PC-3 (cell line): Measurements from ENCODE around the gene GNAS. TPM values are rescaled to one million over a fixed set of nuclear protein-coding genes. Genes with fewer than 3 reads are reported as not detected.

Source experiments
- ATAC-seq: fragments of 200-7000 bp; cut with Tn5 transposase; 2 replicates; pipeline ENCODE4 v1.9.1; 2020; ENCODE audit warnings: mild to moderate bottlenecking, moderate library complexity
- BruUV-seq: library from RNA; stranded (reverse); fragments of 400-500 nt; replicated peaks from 2 replicates; lab custom pipeline; 2021; lab: Mats Ljungman, UMichigan
- CTCF ChIA-PET: fragments of 300-600 bp; sonication (Branson Sonifier 250); formaldehyde crosslinking; loops from one replicate; lab custom pipeline; 2022; ENCODE audit warnings: antibody characterized with exemption; lab: Charles Lee
- POLR2A ChIA-PET: fragments of 300-600 bp; sonication (Branson Sonifier 250); formaldehyde crosslinking; loops from one replicate; lab custom pipeline; 2022; ENCODE audit warnings: antibody characterized with exemption; ENCODE audit not compliant: unreplicated experiment; lab: Charles Lee
- DNase-seq: peaks from one replicate; pipeline ENCODE4 v3.0.0-alpha.2; 2015
- H2AFZ ChIP-seq: fragments of 300-600 bp; sonication (generic); 2 replicates; pipeline ENCODE4 v1.6.0; 2016; ENCODE audit warnings: antibody characterized with exemption, low read length
- H3F3A ChIP-seq: fragments of 300-600 bp; sonication (generic); one replicate; pipeline ENCODE4 v1.6.0; 2017; ENCODE audit warnings: antibody characterized with exemption, low read length, control low read depth, mild to moderate bottlenecking; ENCODE audit not compliant: unreplicated experiment
- H3K27ac ChIP-seq: fragments of 300-600 bp; sonication (generic); 2 replicates; pipeline ENCODE4 v1.5.1; 2016; ENCODE audit warnings: mild to moderate bottlenecking, low read length
- H3K27me3 ChIP-seq: fragments of 300-600 bp; sonication (generic); 2 replicates; pipeline ENCODE4 v1.6.1; 2016; ENCODE audit warnings: low read length, mixed read lengths
- H3K36me3 ChIP-seq: fragments of 300-600 bp; sonication (generic); 2 replicates; pipeline ENCODE4 v1.6.1; 2016; ENCODE audit warnings: low read depth, mixed run types, low read length, mixed read lengths
- H3K4me1 ChIP-seq: fragments of 300-600 bp; sonication (generic); 2 replicates; pipeline ENCODE4 v1.5.1; 2016; ENCODE audit warnings: low read length; ENCODE audit not compliant: insufficient read depth
- H3K4me2 ChIP-seq: fragments of 300-600 bp; sonication (generic); 2 replicates; pipeline ENCODE4 v1.6.0; 2016; ENCODE audit warnings: low read length
- H3K4me3 ChIP-seq: fragments of 300-600 bp; sonication (generic); 2 replicates; pipeline ENCODE4 v1.5.1; 2016; ENCODE audit warnings: mild to moderate bottlenecking, low read length, mixed read lengths
- H3K79me2 ChIP-seq: fragments of 300-600 bp; sonication (generic); 2 replicates; pipeline ENCODE4 v1.6.1; 2017; ENCODE audit warnings: low read length, mixed read lengths
- H3K9ac ChIP-seq: fragments of 300-600 bp; sonication (generic); 2 replicates; pipeline ENCODE4 v1.6.0; 2016; ENCODE audit warnings: mild to moderate bottlenecking, low read length
- H3K9me2 ChIP-seq: fragments of 300-600 bp; sonication (generic); replicated peaks from 2 replicates; pipeline ENCODE4 v1.6.1; 2016; ENCODE audit warnings: mixed run types, low read length, mixed read lengths
- H3K9me3 ChIP-seq: fragments of 300-600 bp; sonication (generic); 2 replicates; pipeline ENCODE4 v1.6.1; 2016; ENCODE audit warnings: low read length, mixed read lengths
- H4K20me1 ChIP-seq: fragments of 300-600 bp; sonication (generic); 2 replicates; pipeline ENCODE4 v1.6.1; 2016; ENCODE audit warnings: low read length, mixed read lengths
- EZH2 ChIP-seq: fragments of 300-600 bp; sonication (generic); IDR thresholded peaks from one replicate; pipeline ENCODE4 v1.6.1; 2017; ENCODE audit warnings: antibody characterized with exemption, mild to moderate bottlenecking, low read length; ENCODE audit not compliant: unreplicated experiment
- EZH2phosphoT487 ChIP-seq: fragments of 300-600 bp; sonication (generic); IDR thresholded peaks from 2 replicates; pipeline ENCODE4 v1.6.1; 2018; ENCODE audit warnings: mild to moderate bottlenecking, antibody characterized with exemption, low read length, borderline replicate concordance
- intact Hi-C: fragments of 100-400 bp; cut with micrococcal nuclease; formaldehyde crosslinking; loops from 2 replicates; pipeline ENCODE4 v1.9.0; 2023
- total RNA-seq: library from RNA; depleted of rRNA; stranded (reverse); fragments of >200 nt; gene quantifications from 2 replicates; pipeline ENCODE4 v1.2.3, GENCODE V29; 2014
- TF ChIP-seq, protein P1 (sequence below): fragments of 300-600 bp; sonication (generic); conservative IDR thresholded peaks from 2 replicates; pipeline ENCODE4 v1.5.1; 2017; ENCODE audit warnings: antibody characterized with exemption, low read depth, mild to moderate bottlenecking, low read length

GNAS gene
- total RNA-seq, 1 experiment from 2014 or later = 694 TPM

DNA sequence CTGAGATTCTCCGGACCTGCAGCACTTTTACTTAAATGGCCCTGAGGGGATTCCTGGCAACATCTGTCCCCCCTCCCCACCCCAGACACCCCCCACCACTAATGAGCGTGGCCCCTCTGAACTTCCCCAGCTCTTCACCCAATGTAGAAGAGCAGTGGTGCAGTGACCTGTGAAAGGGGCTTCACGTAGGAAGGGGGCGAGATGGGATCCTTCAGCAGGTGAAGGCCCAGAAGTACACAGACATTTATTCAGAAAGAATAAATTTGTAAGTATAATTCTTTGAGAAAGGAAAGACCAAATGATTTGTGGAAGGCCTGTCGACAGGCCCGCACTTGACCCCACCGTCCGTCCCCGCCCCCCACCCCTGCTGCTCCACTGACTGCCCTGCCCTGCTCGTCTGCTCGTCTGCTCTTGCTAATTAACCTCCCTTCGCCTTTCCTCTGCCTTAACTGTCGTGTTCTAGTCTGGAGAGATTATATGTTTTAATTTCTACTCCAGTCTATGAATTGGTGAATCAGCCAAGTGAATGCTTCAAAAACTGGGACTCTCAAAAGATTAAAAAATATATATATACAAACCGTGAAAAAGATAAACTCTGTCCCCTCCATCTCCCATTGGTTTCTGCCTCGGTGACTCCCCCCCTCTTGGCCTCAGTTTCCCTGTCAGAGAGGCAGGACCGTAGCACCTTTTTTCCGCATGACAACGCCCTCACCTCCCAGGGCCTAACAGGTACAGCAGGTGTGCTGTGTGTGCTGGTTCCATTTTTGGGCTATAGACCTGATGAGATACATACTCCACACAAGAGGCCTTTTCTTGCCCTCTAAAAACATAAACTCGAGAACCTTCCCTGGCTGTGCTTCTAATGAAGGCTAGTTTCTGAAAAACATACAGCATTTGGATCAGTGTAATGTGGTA lies 49.2 kb downstream of the GNAS start:
- ChIA-PET CTCF (no interaction called here), POLR2A (no interaction called here)
- BruUV-seq = no TSS peak

DNA sequence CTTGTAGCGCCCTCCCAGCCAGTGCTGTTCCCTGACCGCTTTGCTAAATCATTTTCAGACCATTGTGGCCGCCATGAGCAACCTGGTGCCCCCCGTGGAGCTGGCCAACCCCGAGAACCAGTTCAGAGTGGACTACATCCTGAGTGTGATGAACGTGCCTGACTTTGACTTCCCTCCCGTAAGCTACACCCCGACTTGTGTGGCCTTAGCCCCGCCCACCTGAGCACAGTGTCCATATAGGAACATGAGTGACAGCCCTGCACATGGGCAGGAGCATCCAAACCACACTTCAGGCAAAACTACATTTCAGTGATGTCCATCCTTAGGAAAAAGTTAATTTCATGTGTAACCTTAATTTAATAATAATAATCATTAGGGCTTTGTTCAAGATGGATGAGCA lies 51.1 kb downstream of the GNAS start:
- Histone ChIP-seq H3K9me3 (no peaks in the 10 kb centered on the region), H4K20me1 (peaks cover 10% of the 10 kb centered on the region), H3K27me3 (no peaks in the 10 kb centered on the region), H3K79me2 (peaks cover 43% of the 10 kb centered on the region), H3K4me1 (no peaks in the 10 kb centered on the region), H3K9me2 (no peaks in the 10 kb centered on the region), H3K36me3 (peaks cover 66% of the 10 kb centered on the region), H3K27ac (no peak overlapping the region), H3K9ac (no peak overlapping the region), H2AFZ (no peak overlapping the region), H3F3A (no peaks in the 10 kb centered on the region), H3K4me3 (no peak overlapping the region), H3K4me2 (no peak overlapping the region)
- no TSS peak for BruUV-seq
- ChIA-PET CTCF (no interaction called here), POLR2A (no interaction called here)
- TF ChIP-seq EZH2 (no peak), EZH2phosphoT487 (no peak)
- TF ChIP-seq, protein P1, sequence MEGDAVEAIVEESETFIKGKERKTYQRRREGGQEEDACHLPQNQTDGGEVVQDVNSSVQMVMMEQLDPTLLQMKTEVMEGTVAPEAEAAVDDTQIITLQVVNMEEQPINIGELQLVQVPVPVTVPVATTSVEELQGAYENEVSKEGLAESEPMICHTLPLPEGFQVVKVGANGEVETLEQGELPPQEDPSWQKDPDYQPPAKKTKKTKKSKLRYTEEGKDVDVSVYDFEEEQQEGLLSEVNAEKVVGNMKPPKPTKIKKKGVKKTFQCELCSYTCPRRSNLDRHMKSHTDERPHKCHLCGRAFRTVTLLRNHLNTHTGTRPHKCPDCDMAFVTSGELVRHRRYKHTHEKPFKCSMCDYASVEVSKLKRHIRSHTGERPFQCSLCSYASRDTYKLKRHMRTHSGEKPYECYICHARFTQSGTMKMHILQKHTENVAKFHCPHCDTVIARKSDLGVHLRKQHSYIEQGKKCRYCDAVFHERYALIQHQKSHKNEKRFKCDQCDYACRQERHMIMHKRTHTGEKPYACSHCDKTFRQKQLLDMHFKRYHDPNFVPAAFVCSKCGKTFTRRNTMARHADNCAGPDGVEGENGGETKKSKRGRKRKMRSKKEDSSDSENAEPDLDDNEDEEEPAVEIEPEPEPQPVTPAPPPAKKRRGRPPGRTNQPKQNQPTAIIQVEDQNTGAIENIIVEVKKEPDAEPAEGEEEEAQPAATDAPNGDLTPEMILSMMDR = no peak
- intact Hi-C loops = no loop called here
- DNase-seq (no peak), ATAC-seq (no peak)

More for the DNA sequence above, 49.2 kb downstream of the GNAS start:
- H2AFZ ChIP-seq = no peak overlapping the region
- no peaks in the 10 kb centered on the region for H3K9me3 ChIP-seq
- H3K36me3 ChIP-seq = peaks cover 66% of the 10 kb centered on the region
- H3K4me1 ChIP-seq = no peaks in the 10 kb centered on the region
- H3F3A ChIP-seq = no peaks in the 10 kb centered on the region
- no peak overlapping the region for H3K4me3 ChIP-seq
- peaks cover 62% of the 10 kb centered on the region for H3K79me2 ChIP-seq
- H4K20me1 ChIP-seq = peaks cover 23% of the 10 kb centered on the region
- no peak overlapping the region for H3K9ac ChIP-seq
- intact Hi-C loops = no loop called here
- ATAC-seq (no peak), DNase-seq (no peak)
- H3K27me3 ChIP-seq = no peaks in the 10 kb centered on the region
- no peak overlapping the region for H3K27ac ChIP-seq
- no peaks in the 10 kb centered on the region for H3K9me2 ChIP-seq
- H3K4me2 ChIP-seq = no peak overlapping the region
- TF ChIP-seq, protein P1 = no peak
- TF ChIP-seq EZH2phosphoT487 (no peak), EZH2 (no peak)

DNA sequence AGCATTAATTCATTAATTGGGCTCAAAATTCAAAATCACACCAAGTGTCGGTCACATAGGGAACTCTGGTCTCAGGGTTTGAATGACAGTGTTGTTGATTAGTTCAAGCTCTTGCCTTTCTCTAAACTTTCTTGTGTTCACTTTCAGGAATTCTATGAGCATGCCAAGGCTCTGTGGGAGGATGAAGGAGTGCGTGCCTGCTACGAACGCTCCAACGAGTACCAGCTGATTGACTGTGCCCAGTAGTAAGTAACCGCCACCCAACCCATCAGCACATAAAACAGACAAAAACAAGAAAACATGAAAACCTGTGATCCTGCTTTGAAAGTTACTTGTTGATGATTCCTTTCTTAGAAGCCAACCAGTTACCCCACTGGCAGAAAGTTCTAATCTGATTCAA lies 52.7 kb downstream of the GNAS start:
- no TSS peak for BruUV-seq
- Histone ChIP-seq H3K4me3 (no peak overlapping the region), H3K79me2 (peaks cover 27% of the 10 kb centered on the region), H3K36me3 (peaks cover 69% of the 10 kb centered on the region), H3K4me1 (no peaks in the 10 kb centered on the region), H3K9me3 (no peaks in the 10 kb centered on the region), H3K4me2 (no peak overlapping the region), H2AFZ (no peak overlapping the region), H3K27ac (no peak overlapping the region), H3K9ac (no peak overlapping the region), H4K20me1 (peaks cover 7% of the 10 kb centered on the region), H3K27me3 (no peaks in the 10 kb centered on the region), H3K9me2 (no peaks in the 10 kb centered on the region), H3F3A (no peaks in the 10 kb centered on the region)
- ATAC-seq (no peak), DNase-seq (no peak)
- POLR2A ChIA-PET = no interaction called here
- TF ChIP-seq, protein P1 = no peak
- TF ChIP-seq EZH2 (no peak), EZH2phosphoT487 (no peak)
- CTCF ChIA-PET = no interaction called here
- intact Hi-C loops = no loop called here
